ENCODE measurements around the gene MTF2.

- no peak for TF ChIP-seq CTCF (IDR thresholded peaks at IDR 0.05)
- no peak for TF ChIP-seq POLR2A (IDR thresholded peaks at IDR 0.05)
- no peak for TF ChIP-seq EP300 (IDR thresholded peaks at IDR 0.05)
Observed at GRCh38 chr1:93180723-93181613, 101.9 kb downstream of the MTF2 start, which contains the start of gene CCDC18.

Measured in ovary (tissue), 3 donors.